H1 (cell line): ENCODE measurements around the gene LRRC42.

Experiments
- CTCF ChIP-seq, 3 experiments: IDR thresholded peaks; 1 replicate in 2 of 3; 2 replicates in 1 of 3; pipeline versions ENCODE4 v1.5.1 to v1.6.1; 2011; ENCODE audit warnings: low read length in 3 of 3, mild to moderate bottlenecking in 3 of 3, inconsistent platforms in 2 of 3, low read depth in 1 of 3, moderate library complexity in 1 of 3; ENCODE audit not compliant: insufficient read depth in 1 of 3; ENCODE audit errors: control extremely low read depth in 1 of 3
- POLR2A ChIP-seq, 2 experiments: IDR thresholded peaks; 1 replicate in 1 of 2; 2 replicates in 1 of 2; pipeline ENCODE4 v1.6.1; 2011; ENCODE audit warnings: low read depth in 2 of 2, low read length in 2 of 2, mild to moderate bottlenecking in 2 of 2; ENCODE audit errors: control extremely low read depth in 1 of 2

DNA sequence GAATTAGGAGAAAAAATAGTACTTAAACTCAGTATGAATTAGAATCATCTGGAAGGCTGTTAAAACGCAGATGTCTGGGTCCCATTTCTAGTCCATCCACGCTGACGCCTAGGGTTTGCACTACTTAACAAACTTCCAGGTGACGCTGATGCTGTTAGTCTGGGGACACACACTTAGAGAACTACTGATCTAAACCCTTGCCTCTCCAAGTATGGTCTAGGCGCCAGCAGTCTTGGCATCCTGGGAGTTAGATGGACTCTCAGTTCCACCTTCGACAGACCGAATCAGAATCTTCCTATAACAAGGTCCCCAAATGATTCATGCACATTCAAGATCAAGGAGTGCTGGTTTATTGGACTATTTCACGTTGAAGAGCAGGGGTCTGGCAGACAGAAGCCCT lies 40.6 kb upstream of the LRRC42 start:
- TF ChIP-seq CTCF (IDR thresholded peaks at IDR 0.05; ENCODE audit: control extremely low read depth in 1 of 3, insufficient read depth in 1 of 3, low read depth in 1 of 3, low read length in 3 of 3) = no peak
- no peak for TF ChIP-seq POLR2A (IDR thresholded peaks at IDR 0.05; ENCODE audit: control extremely low read depth in 1 of 2, low read depth in 2 of 2, low read length in 2 of 2)
